Endodermal cell (in vitro differentiated cells): Measurements from ENCODE around the gene CR1. TPM values are rescaled to one million over a fixed set of nuclear protein-coding genes. Genes with fewer than 3 reads are reported as not detected.
A peak's percentile ranks its signal among the peaks of the same experiment; 100 is the strongest.
"Not testable (repeated sequence)": the region's sequence is repeated elsewhere in the genome, so short reads cannot be mapped to it uniquely, and the experiment has no call there.

ENCODE experiments used
- DNase-seq: peaks from one replicate; pipeline ENCODE4 v3.0.0-alpha.2; 2017
- H3K27ac ChIP-seq: 2 replicates; pipeline ENCODE4 v1.5.1; 2013; ENCODE audit warnings: mild to moderate bottlenecking, low read depth, low read length, moderate library complexity
- H3K27me3 ChIP-seq: 2 replicates; pipeline ENCODE4 v1.6.1; 2013; ENCODE audit warnings: mild to moderate bottlenecking, low read length, moderate library complexity; ENCODE audit not compliant: insufficient read depth, control insufficient read depth, poor library complexity, severe bottlenecking
- H3K36me3 ChIP-seq: 2 replicates; pipeline ENCODE4 v1.7.0; 2013; ENCODE audit warnings: mild to moderate bottlenecking, low read length, moderate library complexity; ENCODE audit not compliant: control insufficient read depth, insufficient read depth
- H3K4me1 ChIP-seq: one replicate; pipeline ENCODE4 v1.7.0; 2013; ENCODE audit warnings: low read length; ENCODE audit not compliant: control insufficient read depth, insufficient read depth
- H3K4me3 ChIP-seq: 2 replicates; pipeline ENCODE4 v1.5.1; 2013; ENCODE audit warnings: mild to moderate bottlenecking, low read length, moderate library complexity
- H3K9ac ChIP-seq: 2 replicates; pipeline ENCODE4 v1.6.1; 2013; ENCODE audit warnings: mild to moderate bottlenecking, low read length, moderate library complexity; ENCODE audit not compliant: poor library complexity, severe bottlenecking; ENCODE audit errors: extremely low read depth
- H3K9me3 ChIP-seq: 2 replicates; pipeline ENCODE4 v1.6.1; 2013; ENCODE audit warnings: mild to moderate bottlenecking, low read length, moderate library complexity; ENCODE audit not compliant: control insufficient read depth
- H3K27ac Mint-ChIP-seq: 2 replicates; pipeline ENCODE4 v1.8.0; 2020; ENCODE audit warnings: mixed read lengths
- H3K27me3 Mint-ChIP-seq: 2 replicates; pipeline ENCODE4 v1.8.0; 2021; ENCODE audit warnings: mild to moderate bottlenecking, mixed read lengths; ENCODE audit not compliant: insufficient read depth
- H3K36me3 Mint-ChIP-seq: 2 replicates; pipeline ENCODE4 v1.8.0; 2020; ENCODE audit warnings: low read depth, mixed read lengths
- H3K4me1 Mint-ChIP-seq: 2 replicates; pipeline ENCODE4 v1.8.0; 2020; ENCODE audit warnings: mixed read lengths
- H3K4me3 Mint-ChIP-seq: 2 replicates; pipeline ENCODE4 v1.8.0; 2020; ENCODE audit warnings: mild to moderate bottlenecking, moderate library complexity, mixed read lengths
- H3K9me3 Mint-ChIP-seq: 2 replicates; pipeline ENCODE4 v1.8.0; 2020; ENCODE audit warnings: mild to moderate bottlenecking, mixed read lengths
- CTCF ChIP-seq: fragments of 200-600 bp; sonication (generic); conservative IDR thresholded peaks from 2 replicates; pipeline ENCODE4 v1.5.0; 2021; ENCODE audit warnings: antibody characterized with exemption, mild to moderate bottlenecking
- WGBS, 2 experiments: methylation state at CpG; one replicate each; pipeline versions ENCODE4 v1.1.5 to v1.1.7; 2013; ENCODE audit warnings: missing lambda C conversion rate in 2 of 2, mixed read lengths in 1 of 2; ENCODE audit not compliant: insufficient coverage in 1 of 2, insufficient read length in 1 of 2; 5-methylcytosine and 5-hydroxymethylcytosine counted together
- total RNA-seq, 2 donors: library from RNA; stranded (reverse); fragmentation: NEBNext Ultra II Directional in 1 of 2; extraction: Animal tissue kit (Norgen Biotek cat#: 25700) in 1 of 2; gene quantifications; 2 replicates in 1 of 2; 3 replicates in 1 of 2; pipeline ENCODE4 v1.2.1, GENCODE V29; 2021

CR1 gene
- total RNA-seq, 2 donors from 2014 or later = 0.07 TPM; not detected in 1

GRCh38 chr1:207631137-207631536, 135.2 kb downstream of the CR1 start:
- Mint-ChIP-seq H3K27ac (no peak overlapping the region), H3K27me3 (no peaks in the 10 kb centered on the region), H3K4me3 (no peak overlapping the region), H3K9me3 (peaks cover under 1% of the 10 kb centered on the region), H3K4me1 (peaks cover 18% of the 10 kb centered on the region), H3K36me3 (no peaks in the 10 kb centered on the region)
- H3K9ac ChIP-seq = no peak overlapping the region
- H3K27ac ChIP-seq = no peak overlapping the region
- H3K4me1 ChIP-seq = peaks cover 6% of the 10 kb centered on the region
- H3K9me3 ChIP-seq = peaks cover under 1% of the 10 kb centered on the region
- H3K4me3 ChIP-seq = no peak overlapping the region
- H3K27me3 ChIP-seq = no peaks in the 10 kb centered on the region
- WGBS, 2 experiments = 76% methylated on average over 1 of the region's 1 CpG; no CpG with 5 or more reads in 1 of the 2 experiments
- no peaks in the 10 kb centered on the region for H3K36me3 ChIP-seq
- no peak for DNase-seq
- TF ChIP-seq CTCF = no peak

GRCh38 chr1:207633226-207633625, 137.3 kb downstream of the CR1 start:
- H3K4me3 Mint-ChIP-seq = no peak overlapping the region
- H3K27ac Mint-ChIP-seq = peak overlapping the region; percentile 41
- peaks cover 20% of the 10 kb centered on the region for H3K4me1 Mint-ChIP-seq
- H3K27me3 ChIP-seq = no peaks in the 10 kb centered on the region
- no peaks in the 10 kb centered on the region for H3K27me3 Mint-ChIP-seq
- no peaks in the 10 kb centered on the region for H3K9me3 Mint-ChIP-seq
- H3K9ac ChIP-seq = no peak overlapping the region
- DNase-seq = no peak
- H3K36me3 Mint-ChIP-seq = no peaks in the 10 kb centered on the region
- no peak overlapping the region for H3K27ac ChIP-seq
- H3K9me3 ChIP-seq = no peaks in the 10 kb centered on the region
- H3K4me3 ChIP-seq = no peak overlapping the region
- TF ChIP-seq CTCF = no peak
- peaks cover 6% of the 10 kb centered on the region for H3K4me1 ChIP-seq
- no peaks in the 10 kb centered on the region for H3K36me3 ChIP-seq

GRCh38 chr1:207633699-207634289, 137.8 kb downstream of the CR1 start:
- not testable (repeated sequence) for H3K9me3 ChIP-seq, H3K9me3 Mint-ChIP-seq, H3K4me3 ChIP-seq, H3K27me3 ChIP-seq, H3K36me3 Mint-ChIP-seq, H3K36me3 ChIP-seq, H3K4me1 ChIP-seq, H3K27me3 Mint-ChIP-seq, H3K9ac ChIP-seq, H3K4me3 Mint-ChIP-seq, H3K27ac ChIP-seq
- 62% methylated on average over 12 of the region's 12 CpGs; no CpG with 5 or more reads in 1 of the 2 experiments for WGBS, 2 experiments
- Mint-ChIP-seq H3K4me1 (peaks cover 20% of the 10 kb centered on the region), H3K27ac (peak overlapping the region; percentile 41)
- DNase-seq = peak; percentile 59

DNA sequence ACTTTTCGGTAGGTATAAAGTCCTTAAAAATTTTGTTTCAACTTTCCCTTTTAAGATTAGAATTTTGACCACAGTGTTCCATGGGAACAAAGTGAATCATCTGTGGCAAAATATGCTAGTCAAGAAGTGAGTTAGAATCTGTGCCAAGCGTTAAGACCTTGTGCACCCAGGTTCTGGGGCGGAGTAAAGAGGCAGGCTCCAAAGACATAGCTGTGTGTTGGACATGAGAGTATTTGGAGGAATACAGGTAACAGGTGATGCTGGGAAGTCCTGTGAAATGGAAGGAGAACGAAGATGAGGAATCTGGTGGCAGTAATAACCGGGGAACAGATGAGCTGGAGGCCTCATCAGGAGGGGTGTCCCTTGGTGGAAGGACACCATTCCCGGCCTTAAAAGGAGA, 138.3 kb downstream of the CR1 start:
- H3K27ac ChIP-seq, H3K9me3 ChIP-seq, DNase-seq, H3K36me3 ChIP-seq, H3K4me1 ChIP-seq, H3K4me3 ChIP-seq, H3K9ac ChIP-seq, H3K36me3 Mint-ChIP-seq, H3K9me3 Mint-ChIP-seq, H3K27me3 ChIP-seq, H3K4me3 Mint-ChIP-seq, H3K27me3 Mint-ChIP-seq: not testable (repeated sequence)
- 91 to 100% methylated on average over 2 to 6 of the region's 6 CpGs for WGBS, 2 experiments
- Mint-ChIP-seq H3K27ac (peak overlapping the region; percentile 62), H3K4me1 (peaks cover 20% of the 10 kb centered on the region)

- H3K9me3 Mint-ChIP-seq, H3K36me3 Mint-ChIP-seq, H3K9me3 ChIP-seq, H3K4me3 ChIP-seq, H3K4me3 Mint-ChIP-seq, H3K9ac ChIP-seq, H3K4me1 ChIP-seq, H3K36me3 ChIP-seq, H3K27ac ChIP-seq, H3K27me3 ChIP-seq, H3K27me3 Mint-ChIP-seq: not testable (repeated sequence)
- peak overlapping the region; percentile 48 for H3K27ac Mint-ChIP-seq
- WGBS, 2 experiments = 71 to 72% methylated on average over 4 to 7 of the region's 7 CpGs
- H3K4me1 Mint-ChIP-seq = peaks cover 20% of the 10 kb centered on the region
- peak; percentile 71 for DNase-seq
Observed at GRCh38 chr1:207635569-207636186, 139.7 kb downstream of the CR1 start.
